ENCODE measurements around the gene C2orf49.

Gene C2orf49

DNA sequence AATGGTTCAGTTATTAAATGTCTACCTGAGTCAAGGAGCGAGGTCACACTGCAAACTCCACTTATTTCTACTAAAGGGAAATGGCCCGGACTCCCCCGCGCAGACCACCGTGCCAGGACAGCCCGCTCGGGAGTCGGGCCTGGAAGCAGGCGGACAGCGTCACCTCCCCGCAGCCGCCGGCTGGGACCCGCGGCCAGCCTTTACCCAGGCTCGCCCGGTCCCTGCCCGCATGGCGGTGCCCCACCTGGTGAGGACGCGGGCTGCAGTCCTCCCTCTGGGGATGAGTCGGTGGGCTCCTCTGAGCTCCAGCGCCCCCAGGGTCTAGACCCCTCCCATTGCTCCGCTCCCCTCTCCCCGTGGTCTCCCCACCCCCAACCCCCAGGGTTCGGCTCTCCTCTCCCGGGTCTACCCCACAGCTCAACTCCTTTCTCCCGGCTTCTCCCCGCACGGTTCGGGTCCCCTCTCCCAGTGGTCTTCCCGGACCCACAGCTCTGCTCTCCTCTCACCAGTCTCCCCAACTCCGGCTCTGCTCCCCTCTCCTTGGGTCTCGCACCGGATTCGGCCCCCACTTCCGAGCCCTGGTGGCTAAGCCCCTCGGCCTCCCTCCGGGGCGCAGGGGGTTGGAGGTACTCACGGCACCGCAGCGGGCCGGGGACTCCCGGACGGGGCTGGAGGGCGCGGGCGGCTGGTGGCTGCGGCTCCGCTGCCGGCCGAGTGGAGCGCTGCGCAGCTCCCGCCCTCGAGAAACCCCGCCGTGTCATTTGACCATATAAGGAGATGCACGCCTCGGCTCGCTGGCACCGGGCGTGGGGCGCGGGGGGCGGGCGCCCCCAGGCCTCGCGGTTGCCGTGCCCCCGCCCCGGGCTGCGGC lies 61.2 kb downstream of the C2orf49 start, which contains the start of gene FHL2:
Gene FHL2 (minus strand): TSS at position 716 of the 871 bp plus-strand sequence. CDS start 12,535 bp downstream, outside the sequence.
- FAIRE-seq (peak; percentile 72), DNase-seq (ENCODE audit: insufficient read length, low spot score) (peak; percentile 69)

All from HTR-8/SVneo (cell line).